Prostate gland (tissue), 2 donors: Measurements from ENCODE around the gene TRIM36. TPM values are rescaled to one million over a fixed set of nuclear protein-coding genes. Genes with fewer than 3 reads are reported as not detected.
A peak's percentile ranks its signal among the peaks of the same experiment; 100 is the strongest.

Source experiments
- DNase-seq: peaks from one replicate; pipeline ENCODE4 v3.0.0-alpha.2; 2019; ENCODE audit warnings: low spot score
- H3K27ac ChIP-seq, 2 donors: fragments of 200-600 bp; sonication (generic); 2 replicates each; pipeline ENCODE4 v1.5.1; 2017 to 2019
- H3K27me3 ChIP-seq: fragments of 200-600 bp; sonication (generic); replicated peaks from 2 replicates; pipeline ENCODE4 v1.5.1; 2019; ENCODE audit not compliant: insufficient read depth
- H3K36me3 ChIP-seq, 2 donors: fragments of 200-600 bp; sonication (generic); 1 replicate in 1 of 2; 2 replicates in 1 of 2; pipeline versions ENCODE4 v1.5.1 to v1.8.1; 2017 to 2019
- H3K4me1 ChIP-seq: fragments of 200-600 bp; sonication (generic); replicated peaks from 2 replicates; pipeline ENCODE4 v1.5.1; 2019
- H3K4me3 ChIP-seq, 2 donors: fragments of 200-600 bp; sonication (generic); 2 replicates each; pipeline ENCODE4 v1.5.1; 2017 to 2019
- H3K9me3 ChIP-seq: fragments of 200-600 bp; sonication (generic); 2 replicates; pipeline ENCODE4 v1.5.1; 2017
- CTCF ChIP-seq, 4 experiments: fragments of 200-600 bp in 2 of 4; fragments of 450-650 bp in 2 of 4; sonication (generic) in 2 of 4; IDR thresholded peaks; 1 replicate in 3 of 4; 2 replicates in 1 of 4; pipeline ENCODE4 v1.5.1; 2016 to 2019; ENCODE audit warnings: antibody characterized with exemption in 4 of 4, mild to moderate bottlenecking in 2 of 4, moderate library complexity in 2 of 4
- POLR2A ChIP-seq: fragments of 450-650 bp; IDR thresholded peaks from one replicate; pipeline ENCODE4 v1.6.1; 2016; ENCODE audit warnings: antibody characterized with exemption, mild to moderate bottlenecking
- POLR2AphosphoS5 ChIP-seq: sonication (generic); formaldehyde crosslinking; IDR thresholded peaks from one replicate; pipeline ENCODE4 v1.6.1; 2017; ENCODE audit warnings: antibody characterized with exemption
- WGBS: methylation state at CpG from one replicate; pipeline ENCODE4 v1.1.5; 2018; 5-methylcytosine and 5-hydroxymethylcytosine counted together
- intact Hi-C: fragments of 100-400 bp; cut with DNase I; formaldehyde crosslinking; loops from one replicate; pipeline ENCODE4 v1.14.2; 2022
- total RNA-seq, 2 donors: library from RNA; depleted of rRNA; stranded (reverse); fragments of >200 nt; gene quantifications; one replicate each; pipeline ENCODE4 v1.1.0, GENCODE V29; 2016

The TRIM36 gene
- 10 to 100 TPM; 37.3 to 38.5 TPM for total RNA-seq

GRCh38 chr5:115169487-115170133 is at the start of gene TRIM36:
TSS of gene TRIM36 (minus strand) at chr5:115169908. CDS start at chr5:115169634, 274 bp downstream.
- H3K9me3 ChIP-seq = no peaks in the 10 kb centered on the region
- H3K4me1 ChIP-seq = peaks cover 4% of the 10 kb centered on the region
- peak within 1 kb of the TSS; percentile 67 to 80 for H3K4me3 ChIP-seq
- TF ChIP-seq CTCF (IDR thresholded peaks at IDR 0.05) = peak in 2 of 4 experiments; percentile 11 to 20
- TF ChIP-seq POLR2AphosphoS5 = peak; percentile 90
- peak; percentile 73 for TF ChIP-seq POLR2A
- no peaks in the 10 kb centered on the region for H3K36me3 ChIP-seq
- intact Hi-C loops = no loop called here
- peak within 1 kb of the TSS; percentile 77 to 87 for H3K27ac ChIP-seq
- DNase-seq = peak; percentile 92
- WGBS = under 1% methylated on average over 45 of the region's 68 CpGs
- H3K27me3 ChIP-seq = no peaks in the 10 kb centered on the region

GRCh38 chr5:115214541-115214940 is 44.8 kb upstream of the TRIM36 start:
- no peak for DNase-seq
- H3K9me3 ChIP-seq = no peaks in the 10 kb centered on the region
- 27% methylated on average over 1 of the region's 1 CpG for WGBS
- H3K36me3 ChIP-seq = no peaks in the 10 kb centered on the region
- TF ChIP-seq CTCF (IDR thresholded peaks at IDR 0.05) = no peak
- no peak for TF ChIP-seq POLR2A
- TF ChIP-seq POLR2AphosphoS5 = no peak
- H3K27ac ChIP-seq = no peak overlapping the region
- intact Hi-C loops = no loop called here
- no peaks in the 10 kb centered on the region for H3K27me3 ChIP-seq
- no peak overlapping the region for H3K4me3 ChIP-seq
- no peaks in the 10 kb centered on the region for H3K4me1 ChIP-seq

- H3K9me3 ChIP-seq = no peaks in the 10 kb centered on the region
- intact Hi-C loops = no loop called here
- no peaks in the 10 kb centered on the region for H3K27me3 ChIP-seq
- TF ChIP-seq POLR2A = no peak
- no peak for TF ChIP-seq POLR2AphosphoS5
- TF ChIP-seq CTCF (IDR thresholded peaks at IDR 0.05) = no peak
- H3K36me3 ChIP-seq = no peaks in the 10 kb centered on the region
- H3K4me3 ChIP-seq = no peak overlapping the region
- no peak for DNase-seq
- H3K27ac ChIP-seq = no peak overlapping the region
- 92% methylated on average over 3 of the region's 3 CpGs for WGBS
- no peaks in the 10 kb centered on the region for H3K4me1 ChIP-seq
These were observed 39.6 kb upstream of the TRIM36 start for GRCh38 chr5:115209279-115209678.

- WGBS = 84% methylated on average over 1 of the region's 1 CpG
- no peaks in the 10 kb centered on the region for H3K4me1 ChIP-seq
- H3K27me3 ChIP-seq = no peaks in the 10 kb centered on the region
- H3K36me3 ChIP-seq = no peaks in the 10 kb centered on the region
- TF ChIP-seq POLR2A = no peak
- no peak for TF ChIP-seq POLR2AphosphoS5
- TF ChIP-seq CTCF (IDR thresholded peaks at IDR 0.05) = no peak
- no peak overlapping the region for H3K4me3 ChIP-seq
- H3K27ac ChIP-seq = no peak overlapping the region
- no peaks in the 10 kb centered on the region for H3K9me3 ChIP-seq
- intact Hi-C loops = no loop called here
- no peak for DNase-seq
These were observed 33.2 kb upstream of the TRIM36 start for GRCh38 chr5:115202952-115203351.

- no peak for DNase-seq
- Histone ChIP-seq H3K36me3 (no peaks in the 10 kb centered on the region), H3K27me3 (no peaks in the 10 kb centered on the region), H3K9me3 (no peaks in the 10 kb centered on the region), H3K4me3 (no peak overlapping the region), H3K4me1 (no peaks in the 10 kb centered on the region), H3K27ac (no peak overlapping the region)
- TF ChIP-seq CTCF (IDR thresholded peaks at IDR 0.05) (no peak), POLR2AphosphoS5 (no peak), POLR2A (no peak)
- intact Hi-C loops = no loop called here
- WGBS = 70% methylated on average over 3 of the region's 3 CpGs
These were observed 26.5 kb upstream of the TRIM36 start for GRCh38 chr5:115196161-115196560.
